ENCODE data around the gene PTPRD.

DNA sequence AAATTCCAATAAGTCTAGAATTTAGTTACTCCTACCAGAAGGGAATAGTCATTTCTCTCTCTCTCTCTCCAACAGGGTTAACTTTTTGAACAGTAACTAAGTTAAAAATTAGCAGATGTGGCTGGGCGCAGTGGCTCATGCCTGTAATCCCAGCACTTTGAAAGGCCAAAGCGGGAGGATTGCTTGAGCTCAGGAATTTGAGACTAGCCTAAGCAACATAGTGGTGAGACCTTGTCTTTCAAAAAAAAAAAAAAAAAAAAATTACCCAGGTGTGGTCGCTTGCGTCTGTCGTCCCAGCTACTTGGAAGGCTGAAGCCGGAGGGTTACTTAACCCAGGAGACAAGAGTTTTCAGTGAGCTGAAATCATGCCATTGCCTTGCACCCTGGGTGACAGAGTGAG lies 639.7 kb downstream of the PTPRD start:
- TF ChIP-seq POLR2A (IDR thresholded peaks at IDR 0.05) (no peak), POLR2AphosphoS5 (IDR thresholded peaks at IDR 0.05) (no peak)
- TF ChIP-seq, protein P1, sequence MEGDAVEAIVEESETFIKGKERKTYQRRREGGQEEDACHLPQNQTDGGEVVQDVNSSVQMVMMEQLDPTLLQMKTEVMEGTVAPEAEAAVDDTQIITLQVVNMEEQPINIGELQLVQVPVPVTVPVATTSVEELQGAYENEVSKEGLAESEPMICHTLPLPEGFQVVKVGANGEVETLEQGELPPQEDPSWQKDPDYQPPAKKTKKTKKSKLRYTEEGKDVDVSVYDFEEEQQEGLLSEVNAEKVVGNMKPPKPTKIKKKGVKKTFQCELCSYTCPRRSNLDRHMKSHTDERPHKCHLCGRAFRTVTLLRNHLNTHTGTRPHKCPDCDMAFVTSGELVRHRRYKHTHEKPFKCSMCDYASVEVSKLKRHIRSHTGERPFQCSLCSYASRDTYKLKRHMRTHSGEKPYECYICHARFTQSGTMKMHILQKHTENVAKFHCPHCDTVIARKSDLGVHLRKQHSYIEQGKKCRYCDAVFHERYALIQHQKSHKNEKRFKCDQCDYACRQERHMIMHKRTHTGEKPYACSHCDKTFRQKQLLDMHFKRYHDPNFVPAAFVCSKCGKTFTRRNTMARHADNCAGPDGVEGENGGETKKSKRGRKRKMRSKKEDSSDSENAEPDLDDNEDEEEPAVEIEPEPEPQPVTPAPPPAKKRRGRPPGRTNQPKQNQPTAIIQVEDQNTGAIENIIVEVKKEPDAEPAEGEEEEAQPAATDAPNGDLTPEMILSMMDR (IDR thresholded peaks at IDR 0.05 in 8 of 11, conservative IDR thresholded peaks at IDR 0.05 in 3 of 11), result no peak
